EH (cell line): Measurements from ENCODE around the gene MROH7.

Experiments
- DNase-seq: peaks from one replicate; pipeline ENCODE4 v3.0.0-alpha.2; 2015; ENCODE audit warnings: low read depth

Gene MROH7

GRCh38 chr1:54698346-54698745, 56.8 kb downstream of the MROH7 start:
- no peak for DNase-seq

GRCh38 chr1:54699936-54700525, 58.4 kb downstream of the MROH7 start:
- no peak for DNase-seq

GRCh38 chr1:54701066-54701465, 59.5 kb downstream of the MROH7 start:
- DNase-seq: no peak

- DNase-seq: no peak
These were observed 60.4 kb downstream of the MROH7 start for GRCh38 chr1:54701996-54702395.

- no peak for DNase-seq
These were observed 61.9 kb downstream of the MROH7 start for GRCh38 chr1:54703471-54703870.

GRCh38 chr1:54705153-54705552, 63.6 kb downstream of the MROH7 start:
- DNase-seq: peak; percentile 13

GRCh38 chr1:54706419-54706818, 64.8 kb downstream of the MROH7 start:
- no peak for DNase-seq

GRCh38 chr1:54708385-54708784, 66.8 kb downstream of the MROH7 start:
- DNase-seq: no peak

- no peak for DNase-seq
These were observed 68.1 kb downstream of the MROH7 start for GRCh38 chr1:54709547-54710292.

- DNase-seq: no peak
These were observed 68.8 kb downstream of the MROH7 start for GRCh38 chr1:54710434-54710833.

- DNase-seq: no peak
These were observed 69.3 kb downstream of the MROH7 start for GRCh38 chr1:54710841-54711240.

- no peak for DNase-seq
These were observed 70.0 kb downstream of the MROH7 start for GRCh38 chr1:54711536-54711935.

GRCh38 chr1:54714881-54715492, 73.4 kb downstream of the MROH7 start:
- DNase-seq: no peak

GRCh38 chr1:54715493-54716298, 74.1 kb downstream of the MROH7 start, which contains the start of gene TTC4:
TTC4 (plus strand) TSS chr1:54715861; CDS start chr1:54715909, 48 bp downstream.
- peak; percentile 77 for DNase-seq

- DNase-seq: peak; percentile 60
These were observed 74.9 kb downstream of the MROH7 start for GRCh38 chr1:54716299-54717047.

GRCh38 chr1:54721719-54722118, 80.1 kb downstream of the MROH7 start:
- no peak for DNase-seq

GRCh38 chr1:54723985-54724384, 82.4 kb downstream of the MROH7 start:
- DNase-seq: no peak

GRCh38 chr1:54724771-54725170, 83.2 kb downstream of the MROH7 start:
- no peak for DNase-seq

- DNase-seq: peak; percentile 11
These were observed 86.4 kb downstream of the MROH7 start for GRCh38 chr1:54728027-54728426.

- no peak for DNase-seq
These were observed 95.1 kb downstream of the MROH7 start for GRCh38 chr1:54736685-54737084.

- no peak for DNase-seq
These were observed 96.7 kb downstream of the MROH7 start for GRCh38 chr1:54738244-54738643.

GRCh38 chr1:54741531-54741930, 99.9 kb downstream of the MROH7 start:
- no peak for DNase-seq
